Heart right ventricle (tissue), 16 donors: ENCODE results near the gene ALK. TPM values are rescaled to one million over a fixed set of nuclear protein-coding genes. Genes with fewer than 3 reads are reported as not detected.

Source experiments
- ATAC-seq, 8 donors: fragments of 200-7000 bp; cut with Tn5 transposase; one replicate each; pipeline ENCODE4 v1.9.1; 2020; ENCODE audit warnings: mild to moderate bottlenecking in 8 of 8, moderate library complexity in 8 of 8, moderate number of reproducible peaks in 1 of 8
- DNase-seq, 2 donors: peaks; one replicate each; pipeline ENCODE4 v3.0.0-alpha.2; 2020
- H3K27ac ChIP-seq, 10 donors: fragments of 200-600 bp; sonication (generic) in 2 of 10; one replicate each; pipeline versions ENCODE4 v1.5.0 to v1.8.0; 2020 to 2022; ENCODE audit warnings: mild to moderate bottlenecking in 3 of 10
- H3K27me3 ChIP-seq, 7 donors: fragments of 200-600 bp; one replicate each; pipeline ENCODE4 v1.8.0; 2021 to 2022; ENCODE audit warnings: mild to moderate bottlenecking in 2 of 7
- H3K36me3 ChIP-seq, 9 donors: fragments of 200-600 bp; sonication (generic) in 1 of 9; one replicate each; pipeline versions ENCODE4 v1.5.0 to v1.8.0; 2020 to 2022; ENCODE audit warnings: mild to moderate bottlenecking in 2 of 9
- H3K4me1 ChIP-seq, 9 donors: fragments of 200-600 bp; sonication (generic) in 1 of 9; one replicate each; pipeline versions ENCODE4 v1.5.0 to v1.8.0; 2020 to 2022; ENCODE audit warnings: mild to moderate bottlenecking in 4 of 9
- H3K4me3 ChIP-seq, 10 donors: fragments of 200-600 bp; sonication (generic) in 2 of 10; one replicate each; pipeline versions ENCODE4 v1.5.0 to v1.8.0; 2020 to 2022; ENCODE audit warnings: mild to moderate bottlenecking in 7 of 10, moderate library complexity in 2 of 10
- H3K9me3 ChIP-seq, 11 donors: fragments of 200-600 bp in 10 of 11; sonication (generic) in 2 of 11; one replicate each; pipeline versions ENCODE4 v1.5.0 to v1.8.0; 2013 to 2022; ENCODE audit warnings: mild to moderate bottlenecking in 2 of 11, control low read depth in 1 of 11, moderate library complexity in 1 of 11
- WGBS, 2 donors: extraction: QIAGEN DNeasy Blood & Tissue Kit; methylation state at CpG; one replicate each; pipeline ENCODE4 v1.1.7; 2013; ENCODE audit warnings: inconsistent platforms in 1 of 2; 5-methylcytosine and 5-hydroxymethylcytosine counted together
- intact Hi-C, 10 donors: fragments of 100-400 bp; cut with DNase I; formaldehyde crosslinking; loops; one replicate each; pipeline versions ENCODE4 v1.11.1 to v1.14.2; 2022
- polyA plus RNA-seq, 2 donors: library from polyadenylated mRNA; stranded (reverse); fragments of 200-250 nt; gene quantifications; one replicate each; pipeline ENCODE4 v1.2.3, GENCODE V29; 2013
- total RNA-seq, 10 donors: library from RNA; stranded (reverse); fragmentation: NEBNext Ultra II Directional in 3 of 10; extraction: Animal tissue kit (Norgen Biotek cat#: 25700) in 3 of 10; gene quantifications; one replicate each; pipeline versions ENCODE4 v1.2.1 to v1.2.4, GENCODE V29; 2021 to 2023
- TF ChIP-seq, protein P1 (sequence below), 9 donors: fragments of 200-600 bp; sonication (generic) in 2 of 9; IDR thresholded peaks; one replicate each; pipeline versions ENCODE4 v1.5.0 to v1.8.0; 2021 to 2022; ENCODE audit warnings: antibody characterized with exemption in 9 of 9, mild to moderate bottlenecking in 5 of 9, moderate library complexity in 1 of 9
- donor health status: Arrhythmogenic right ventricular cardiomyopathy.
- donor health status: ischemic (EF 13 %, LVEDD 7.1; RV severe dilation, severe dysfunction).
- donor health status: healthy with polysubstance abuse.
- donor health status: DM: no; HTN: yes; CAD: no.
- donor health status: DM: no; HTN: no; CAD: no.
- donor health status: ischemic (EF 25% LVEDD 6.9; RV normal size, moderate dysfunction).
- donor health status: ischemic (EF 25% LVEDD 5.7; RV mildly dilated, moderate dysfunction).
- donor health status: healthy.
- donor health status: DM: yes; HTN: yes; CAD: no.
- donor health status: Ischemic cardiomyopathy.
- donor health status: ischemic (EF 35%, LVEDD 5.7; RV mildly dilated, moderate dysfunction).
- donor health status: nonischemic (EF 11% LVEDD 7.7; RV severe dilation, severe dysfunction).
- donor health status: DM: yes; HTN: yes; CAD: no.
- donor health status: PGD.
- donor health status: ischemic (EF 29% LVEDD 5.4; RV normal size, mild dysfunction).
- donor health status: nonischemic (EF 23%, LVEDD 6.1; RV moderate dilation, normal function).

ALK gene
- total and polyA plus RNA-seq, 12 donors, result 0.01 to 0.24 (median 0.08) TPM; not detected in 7

DNA sequence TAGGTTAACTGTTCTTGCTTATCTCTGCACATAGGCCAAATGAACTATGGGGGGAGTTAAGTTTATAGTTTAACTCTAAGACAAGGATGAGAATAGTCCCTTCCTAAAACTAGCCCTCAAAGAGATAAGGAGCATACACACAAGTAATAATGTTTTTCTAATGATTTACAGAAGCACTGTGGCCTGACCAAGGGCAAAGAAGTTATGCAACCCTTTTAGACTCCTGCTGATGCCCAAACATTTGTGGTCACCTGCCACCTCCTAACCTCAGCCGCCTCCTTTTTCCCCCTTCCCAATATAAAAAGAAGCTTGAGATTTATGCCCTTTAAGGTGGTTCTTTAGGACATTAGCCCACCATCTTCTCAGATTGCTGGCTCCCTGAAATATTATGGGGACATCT is 357.7 kb downstream of the ALK start:
- Histone ChIP-seq H3K27ac (no peak overlapping the region), H3K9me3 (peaks cover 0 to 3% (median 0%) of the 10 kb centered on the region in 11 donors), H3K4me1 (peaks cover 0 to 3% (median 0%) of the 10 kb centered on the region in 9 donors), H3K27me3 (peaks cover 0 to 2% (median 0%) of the 10 kb centered on the region in 7 donors), H3K36me3 (no peaks in the 10 kb centered on the region), H3K4me3 (no peak overlapping the region)
- intact Hi-C loops, result no loop called here
- 91 to 94% methylated on average over 1 of the region's 1 CpG for WGBS, 2 donors
- TF ChIP-seq, protein P1, sequence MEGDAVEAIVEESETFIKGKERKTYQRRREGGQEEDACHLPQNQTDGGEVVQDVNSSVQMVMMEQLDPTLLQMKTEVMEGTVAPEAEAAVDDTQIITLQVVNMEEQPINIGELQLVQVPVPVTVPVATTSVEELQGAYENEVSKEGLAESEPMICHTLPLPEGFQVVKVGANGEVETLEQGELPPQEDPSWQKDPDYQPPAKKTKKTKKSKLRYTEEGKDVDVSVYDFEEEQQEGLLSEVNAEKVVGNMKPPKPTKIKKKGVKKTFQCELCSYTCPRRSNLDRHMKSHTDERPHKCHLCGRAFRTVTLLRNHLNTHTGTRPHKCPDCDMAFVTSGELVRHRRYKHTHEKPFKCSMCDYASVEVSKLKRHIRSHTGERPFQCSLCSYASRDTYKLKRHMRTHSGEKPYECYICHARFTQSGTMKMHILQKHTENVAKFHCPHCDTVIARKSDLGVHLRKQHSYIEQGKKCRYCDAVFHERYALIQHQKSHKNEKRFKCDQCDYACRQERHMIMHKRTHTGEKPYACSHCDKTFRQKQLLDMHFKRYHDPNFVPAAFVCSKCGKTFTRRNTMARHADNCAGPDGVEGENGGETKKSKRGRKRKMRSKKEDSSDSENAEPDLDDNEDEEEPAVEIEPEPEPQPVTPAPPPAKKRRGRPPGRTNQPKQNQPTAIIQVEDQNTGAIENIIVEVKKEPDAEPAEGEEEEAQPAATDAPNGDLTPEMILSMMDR (IDR thresholded peaks at IDR 0.05), result no peak
- ATAC-seq, result no peak
- DNase-seq, result no peak

DNA sequence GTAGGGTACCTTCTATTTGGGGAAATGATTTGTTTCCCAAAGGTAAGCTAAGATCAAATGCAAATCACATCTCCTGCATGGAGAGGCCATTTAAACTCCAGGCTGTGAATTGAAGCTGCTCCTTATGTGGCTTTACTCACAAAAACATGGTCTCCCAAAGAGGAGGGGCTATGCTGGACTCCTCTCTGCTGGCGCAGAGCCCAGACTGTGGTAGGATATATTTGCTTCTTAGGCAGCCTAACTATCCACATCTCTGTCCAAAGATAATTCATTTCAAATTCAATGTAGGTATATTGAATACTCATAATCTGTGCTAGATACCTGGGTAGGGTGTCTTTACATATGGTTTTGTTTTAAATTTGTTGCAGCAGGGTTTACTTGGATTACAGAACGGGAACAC is 358.5 kb downstream of the ALK start:
- H3K4me1 ChIP-seq, result peaks cover 0 to 3% (median 0%) of the 10 kb centered on the region in 9 donors
- no peak overlapping the region for H3K27ac ChIP-seq
- no peak for ATAC-seq
- 84 to 86% methylated on average over 2 of the region's 2 CpGs for whole genome bisulfite sequencing, 2 donors
- TF ChIP-seq, protein P1 (IDR thresholded peaks at IDR 0.05), result no peak
- no peak overlapping the region for H3K4me3 ChIP-seq
- H3K9me3 ChIP-seq, result peaks cover 0 to 3% (median 0%) of the 10 kb centered on the region in 11 donors
- intact Hi-C loops, result no loop called here
- peaks cover 0 to 2% (median 0%) of the 10 kb centered on the region in 7 donors for H3K27me3 ChIP-seq
- H3K36me3 ChIP-seq, result no peaks in the 10 kb centered on the region
- no peak for DNase-seq

DNA sequence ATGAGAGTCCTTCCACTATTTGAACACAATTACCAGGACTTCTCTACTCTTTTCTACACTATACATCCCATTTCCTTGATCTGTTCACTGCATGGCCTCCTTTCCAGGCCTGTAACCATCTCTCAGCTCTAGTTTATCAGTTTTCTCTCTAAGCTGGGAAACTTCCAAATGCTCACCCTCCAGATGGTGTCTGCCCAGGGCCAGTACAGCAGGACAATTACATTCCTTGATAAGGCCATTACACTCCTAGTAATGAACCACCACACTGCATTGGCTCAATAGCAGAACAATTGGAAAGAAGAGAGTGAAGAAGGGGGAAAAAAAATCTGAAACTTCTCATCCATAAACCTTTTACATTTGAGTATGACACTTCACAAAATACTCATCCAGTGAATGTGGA is 359.1 kb downstream of the ALK start:
- DNase-seq (no peak), ATAC-seq (peak in 4 of 8 donors; percentile 49 to 78 (median 74))
- no peaks in the 10 kb centered on the region for H3K36me3 ChIP-seq
- H3K27me3 ChIP-seq, result peaks cover 0 to 2% (median 0%) of the 10 kb centered on the region in 7 donors
- no peak overlapping the region for H3K27ac ChIP-seq
- intact Hi-C loops, result no loop called here
- peaks cover 0 to 3% (median 0%) of the 10 kb centered on the region in 9 donors for H3K4me1 ChIP-seq
- no peak overlapping the region for H3K4me3 ChIP-seq
- TF ChIP-seq, protein P1 (IDR thresholded peaks at IDR 0.05), result no peak
- peaks cover 0 to 3% (median 0%) of the 10 kb centered on the region in 11 donors for H3K9me3 ChIP-seq

DNA sequence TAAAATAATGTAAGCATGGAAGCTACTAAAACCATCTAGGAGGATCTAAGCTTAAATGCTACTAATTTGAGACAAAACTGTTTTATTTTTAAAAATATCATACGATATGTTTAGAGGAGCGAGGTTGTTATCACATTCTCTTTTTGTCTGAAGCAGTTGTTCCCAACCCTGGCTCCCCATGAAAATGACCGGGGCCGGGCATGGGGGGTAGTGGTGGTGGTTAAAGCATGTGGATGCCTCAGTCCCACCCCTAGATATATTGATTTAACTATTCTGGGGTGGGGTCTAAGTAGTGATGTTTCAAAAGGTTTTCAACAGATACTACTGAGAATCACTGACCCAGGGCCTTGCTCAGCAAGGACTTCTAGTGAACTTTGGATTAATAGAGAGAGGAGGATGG is 359.8 kb downstream of the ALK start:
- TF ChIP-seq, protein P1 (IDR thresholded peaks at IDR 0.05), result no peak
- no peaks in the 10 kb centered on the region for H3K36me3 ChIP-seq
- H3K4me3 ChIP-seq, result no peak overlapping the region
- H3K27ac ChIP-seq, result no peak overlapping the region
- WGBS, 2 donors, result 94 to 99% methylated on average over 4 of the region's 4 CpGs
- H3K9me3 ChIP-seq, result peaks cover 0 to 3% (median 0%) of the 10 kb centered on the region in 11 donors
- ATAC-seq (no peak), DNase-seq (no peak)
- peaks cover 0 to 2% (median 0%) of the 10 kb centered on the region in 7 donors for H3K27me3 ChIP-seq
- peaks cover 0 to 3% (median 0%) of the 10 kb centered on the region in 9 donors for H3K4me1 ChIP-seq
- intact Hi-C loops, result no loop called here
